HG03280 (cell line): ENCODE results near the gene TRMU.

Source experiments
- ATAC-seq: cut with Tn5 transposase; IDR thresholded peaks from one replicate; pipeline ENCODE4 v1.9.1; 2021; ENCODE audit warnings: mild to moderate bottlenecking, moderate library complexity; ENCODE audit not compliant: unreplicated experiment

TRMU gene

GRCh38 chr22:46335201-46336118, at the start of gene TRMU:
Gene TRMU (plus strand): TSS chr22:46335714. CDS start chr22:46335765, 51 bp downstream.
- peak; percentile 89 for ATAC-seq

- no peak for ATAC-seq
Observed at GRCh38 chr22:46286006-46286405, 49.5 kb upstream of the TRMU start.

- ATAC-seq, result no peak
Observed at GRCh38 chr22:46286941-46287872, 48.3 kb upstream of the TRMU start.

GRCh38 chr22:46287873-46288751, 47.4 kb upstream of the TRMU start:
- ATAC-seq, result peak; percentile 60

- ATAC-seq, result peak; percentile 16
Observed at GRCh38 chr22:46288846-46289243, 46.7 kb upstream of the TRMU start.

GRCh38 chr22:46289244-46289891, 46.1 kb upstream of the TRMU start:
- ATAC-seq, result no peak

- no peak for ATAC-seq
Observed at GRCh38 chr22:46290121-46290842, 45.2 kb upstream of the TRMU start.

GRCh38 chr22:46290843-46291785, 44.4 kb upstream of the TRMU start:
- no peak for ATAC-seq

- no peak for ATAC-seq
Observed at GRCh38 chr22:46292173-46292572, 43.3 kb upstream of the TRMU start.

GRCh38 chr22:46292732-46293131, 42.8 kb upstream of the TRMU start:
- ATAC-seq, result no peak

- no peak for ATAC-seq
Observed at GRCh38 chr22:46293577-46294260, 41.8 kb upstream of the TRMU start.

- ATAC-seq, result no peak
Observed at GRCh38 chr22:46294784-46295183, 40.7 kb upstream of the TRMU start.

GRCh38 chr22:46295277-46295971, 40.1 kb upstream of the TRMU start:
- ATAC-seq, result no peak

- peak; percentile 93 for ATAC-seq
Observed at GRCh38 chr22:46296257-46297150, 39.0 kb upstream of the TRMU start, which contains the start of gene GTSE1. Gene GTSE1 (plus strand): TSS chr22:46296870. CDS start chr22:46297401, 531 bp downstream.

GRCh38 chr22:46297151-46297812, 38.2 kb upstream of the TRMU start:
- peak; percentile 14 for ATAC-seq
